ENCODE data around the gene LRP2.

Gene LRP2

GRCh38 chr2:169301596-169302335 lies 60.6 kb downstream of the LRP2 start:
- no peaks in the 10 kb centered on the region for H3K79me2 ChIP-seq (ENCODE audit: control insufficient read depth, insufficient read depth, low read length, unreplicated experiment)
- peaks cover 76% of the 10 kb centered on the region for H3K27me3 ChIP-seq (ENCODE audit: insufficient read depth, low read length)
- no peak overlapping the region for H3K27ac ChIP-seq (ENCODE audit: low read depth, low read length)
- H2AFZ ChIP-seq (ENCODE audit: low read length, unreplicated experiment): no peak overlapping the region
- no peaks in the 10 kb centered on the region for H3K36me3 ChIP-seq (ENCODE audit: insufficient read depth, low read length)
- no peaks in the 10 kb centered on the region for H3K4me1 ChIP-seq (ENCODE audit: control insufficient read depth, insufficient read depth, low read length, unreplicated experiment)
- H3K4me3 ChIP-seq (ENCODE audit: low read depth, low read length): no peak overlapping the region

GRCh38 chr2:169300636-169301530 lies 61.5 kb downstream of the LRP2 start:
- Histone ChIP-seq H3K4me1 (ENCODE audit: control insufficient read depth, insufficient read depth, low read length, unreplicated experiment) (no peaks in the 10 kb centered on the region), H3K27ac (ENCODE audit: low read depth, low read length) (no peak overlapping the region), H3K36me3 (ENCODE audit: insufficient read depth, low read length) (no peaks in the 10 kb centered on the region), H3K79me2 (ENCODE audit: control insufficient read depth, insufficient read depth, low read length, unreplicated experiment) (no peaks in the 10 kb centered on the region), H3K4me3 (ENCODE audit: low read depth, low read length) (no peak overlapping the region), H2AFZ (ENCODE audit: low read length, unreplicated experiment) (no peak overlapping the region), H3K27me3 (ENCODE audit: insufficient read depth, low read length) (peaks cover 84% of the 10 kb centered on the region)

- Histone ChIP-seq H3K4me3 (ENCODE audit: low read depth, low read length) (no peak overlapping the region), H3K36me3 (ENCODE audit: insufficient read depth, low read length) (no peaks in the 10 kb centered on the region), H3K4me1 (ENCODE audit: control insufficient read depth, insufficient read depth, low read length, unreplicated experiment) (no peaks in the 10 kb centered on the region), H3K27ac (ENCODE audit: low read depth, low read length) (no peak overlapping the region), H3K27me3 (ENCODE audit: insufficient read depth, low read length) (peaks cover 95% of the 10 kb centered on the region), H2AFZ (ENCODE audit: low read length, unreplicated experiment) (no peak overlapping the region), H3K79me2 (ENCODE audit: control insufficient read depth, insufficient read depth, low read length, unreplicated experiment) (no peaks in the 10 kb centered on the region)
These were observed 64.3 kb downstream of the LRP2 start for GRCh38 chr2:169298007-169298406.

- no peak overlapping the region for H2AFZ ChIP-seq (ENCODE audit: low read length, unreplicated experiment)
- no peaks in the 10 kb centered on the region for H3K79me2 ChIP-seq (ENCODE audit: control insufficient read depth, insufficient read depth, low read length, unreplicated experiment)
- peaks cover 92% of the 10 kb centered on the region for H3K27me3 ChIP-seq (ENCODE audit: insufficient read depth, low read length)
- no peak overlapping the region for H3K4me3 ChIP-seq (ENCODE audit: low read depth, low read length)
- H3K27ac ChIP-seq (ENCODE audit: low read depth, low read length): no peak overlapping the region
- H3K36me3 ChIP-seq (ENCODE audit: insufficient read depth, low read length): no peaks in the 10 kb centered on the region
- no peaks in the 10 kb centered on the region for H3K4me1 ChIP-seq (ENCODE audit: control insufficient read depth, insufficient read depth, low read length, unreplicated experiment)
These were observed 68.2 kb downstream of the LRP2 start for GRCh38 chr2:169294001-169294675.

GRCh38 chr2:169291517-169291916 lies 70.8 kb downstream of the LRP2 start:
- Histone ChIP-seq H3K4me1 (ENCODE audit: control insufficient read depth, insufficient read depth, low read length, unreplicated experiment) (no peaks in the 10 kb centered on the region), H2AFZ (ENCODE audit: low read length, unreplicated experiment) (no peak overlapping the region), H3K4me3 (ENCODE audit: low read depth, low read length) (no peak overlapping the region), H3K36me3 (ENCODE audit: insufficient read depth, low read length) (no peaks in the 10 kb centered on the region), H3K79me2 (ENCODE audit: control insufficient read depth, insufficient read depth, low read length, unreplicated experiment) (no peaks in the 10 kb centered on the region), H3K27me3 (ENCODE audit: insufficient read depth, low read length) (peaks cover 90% of the 10 kb centered on the region), H3K27ac (ENCODE audit: low read depth, low read length) (no peak overlapping the region)

- H3K79me2 ChIP-seq (ENCODE audit: control insufficient read depth, insufficient read depth, low read length, unreplicated experiment): no peaks in the 10 kb centered on the region
- H3K27me3 ChIP-seq (ENCODE audit: insufficient read depth, low read length): peaks cover 90% of the 10 kb centered on the region
- H3K36me3 ChIP-seq (ENCODE audit: insufficient read depth, low read length): no peaks in the 10 kb centered on the region
- H2AFZ ChIP-seq (ENCODE audit: low read length, unreplicated experiment): no peak overlapping the region
- no peak overlapping the region for H3K4me3 ChIP-seq (ENCODE audit: low read depth, low read length)
- H3K4me1 ChIP-seq (ENCODE audit: control insufficient read depth, insufficient read depth, low read length, unreplicated experiment): no peaks in the 10 kb centered on the region
- H3K27ac ChIP-seq (ENCODE audit: low read depth, low read length): no peak overlapping the region
These were observed 71.9 kb downstream of the LRP2 start for GRCh38 chr2:169290433-169290832.

GRCh38 chr2:169287666-169288065 lies 74.7 kb downstream of the LRP2 start:
- peaks cover 84% of the 10 kb centered on the region for H3K27me3 ChIP-seq (ENCODE audit: insufficient read depth, low read length)
- no peak overlapping the region for H3K4me3 ChIP-seq (ENCODE audit: low read depth, low read length)
- no peak overlapping the region for H2AFZ ChIP-seq (ENCODE audit: low read length, unreplicated experiment)
- no peak overlapping the region for H3K27ac ChIP-seq (ENCODE audit: low read depth, low read length)
- H3K4me1 ChIP-seq (ENCODE audit: control insufficient read depth, insufficient read depth, low read length, unreplicated experiment): no peaks in the 10 kb centered on the region
- no peaks in the 10 kb centered on the region for H3K36me3 ChIP-seq (ENCODE audit: insufficient read depth, low read length)
- H3K79me2 ChIP-seq (ENCODE audit: control insufficient read depth, insufficient read depth, low read length, unreplicated experiment): no peaks in the 10 kb centered on the region

GRCh38 chr2:169286624-169287231 lies 75.6 kb downstream of the LRP2 start:
- Histone ChIP-seq H3K79me2 (ENCODE audit: control insufficient read depth, insufficient read depth, low read length, unreplicated experiment) (no peaks in the 10 kb centered on the region), H3K4me1 (ENCODE audit: control insufficient read depth, insufficient read depth, low read length, unreplicated experiment) (no peaks in the 10 kb centered on the region), H2AFZ (ENCODE audit: low read length, unreplicated experiment) (no peak overlapping the region), H3K27ac (ENCODE audit: low read depth, low read length) (no peak overlapping the region), H3K4me3 (ENCODE audit: low read depth, low read length) (no peak overlapping the region), H3K27me3 (ENCODE audit: insufficient read depth, low read length) (peaks cover 86% of the 10 kb centered on the region), H3K36me3 (ENCODE audit: insufficient read depth, low read length) (no peaks in the 10 kb centered on the region)

GRCh38 chr2:169285531-169286235 lies 76.7 kb downstream of the LRP2 start:
- H3K36me3 ChIP-seq (ENCODE audit: insufficient read depth, low read length): no peaks in the 10 kb centered on the region
- H3K4me1 ChIP-seq (ENCODE audit: control insufficient read depth, insufficient read depth, low read length, unreplicated experiment): no peaks in the 10 kb centered on the region
- no peak overlapping the region for H2AFZ ChIP-seq (ENCODE audit: low read length, unreplicated experiment)
- H3K27ac ChIP-seq (ENCODE audit: low read depth, low read length): no peak overlapping the region
- no peak overlapping the region for H3K4me3 ChIP-seq (ENCODE audit: low read depth, low read length)
- H3K27me3 ChIP-seq (ENCODE audit: insufficient read depth, low read length): peaks cover 80% of the 10 kb centered on the region
- H3K79me2 ChIP-seq (ENCODE audit: control insufficient read depth, insufficient read depth, low read length, unreplicated experiment): no peaks in the 10 kb centered on the region

GRCh38 chr2:169280502-169280901 lies 81.8 kb downstream of the LRP2 start:
- Histone ChIP-seq H2AFZ (ENCODE audit: low read length, unreplicated experiment) (no peak overlapping the region), H3K27ac (ENCODE audit: low read depth, low read length) (no peak overlapping the region), H3K36me3 (ENCODE audit: insufficient read depth, low read length) (no peaks in the 10 kb centered on the region), H3K4me3 (ENCODE audit: low read depth, low read length) (no peak overlapping the region), H3K79me2 (ENCODE audit: control insufficient read depth, insufficient read depth, low read length, unreplicated experiment) (no peaks in the 10 kb centered on the region), H3K27me3 (ENCODE audit: insufficient read depth, low read length) (peaks cover 68% of the 10 kb centered on the region), H3K4me1 (ENCODE audit: control insufficient read depth, insufficient read depth, low read length, unreplicated experiment) (no peaks in the 10 kb centered on the region)
